Measurements from ENCODE around the gene ENPEP.

- TF ChIP-seq CTCF (IDR thresholded peaks at IDR 0.05) (no peak), POLR2A (IDR thresholded peaks at IDR 0.05) (no peak), EP300 (IDR thresholded peaks at IDR 0.05) (no peak), POLR2AphosphoS5 (IDR thresholded peaks at IDR 0.05) (no peak)
Observed at GRCh38 chr4:110613745-110614144, 137.8 kb downstream of the ENPEP start.
